GM19372 (cell line): Measurements from ENCODE around the gene DPP10.
"Not testable (repeated sequence)": the region's sequence is repeated elsewhere in the genome, so short reads cannot be mapped to it uniquely, and the experiment has no call there.

ENCODE experiments used
- ATAC-seq: cut with Tn5 transposase; IDR thresholded peaks from one replicate; pipeline ENCODE4 v1.9.1; 2021; ENCODE audit warnings: mild to moderate bottlenecking, low read depth, moderate library complexity; ENCODE audit not compliant: unreplicated experiment

Gene DPP10

DNA sequence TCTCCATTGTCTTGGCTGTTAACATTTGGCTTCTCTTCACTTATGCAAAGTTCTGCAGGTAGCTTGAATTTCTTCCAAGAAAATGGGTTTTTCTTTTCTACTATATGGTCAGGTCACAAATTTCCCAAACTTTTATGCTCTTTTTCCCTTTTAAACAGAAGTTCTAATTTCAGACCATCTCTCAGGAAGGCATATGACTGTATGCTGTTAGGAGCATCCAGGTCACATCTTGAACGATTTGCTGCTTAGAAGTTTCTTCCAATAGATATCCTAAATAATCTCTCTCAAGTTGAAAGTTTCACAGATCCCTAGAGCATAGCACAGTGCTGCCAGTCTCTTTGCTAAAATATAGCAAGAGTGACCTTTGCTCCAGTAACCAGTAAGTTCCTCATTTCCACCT is 932.5 kb downstream of the DPP10 start:
- ATAC-seq = no peak

- ATAC-seq = no peak
Observed at GRCh38 chr2:115384399-115384798, 942.0 kb downstream of the DPP10 start.

DNA sequence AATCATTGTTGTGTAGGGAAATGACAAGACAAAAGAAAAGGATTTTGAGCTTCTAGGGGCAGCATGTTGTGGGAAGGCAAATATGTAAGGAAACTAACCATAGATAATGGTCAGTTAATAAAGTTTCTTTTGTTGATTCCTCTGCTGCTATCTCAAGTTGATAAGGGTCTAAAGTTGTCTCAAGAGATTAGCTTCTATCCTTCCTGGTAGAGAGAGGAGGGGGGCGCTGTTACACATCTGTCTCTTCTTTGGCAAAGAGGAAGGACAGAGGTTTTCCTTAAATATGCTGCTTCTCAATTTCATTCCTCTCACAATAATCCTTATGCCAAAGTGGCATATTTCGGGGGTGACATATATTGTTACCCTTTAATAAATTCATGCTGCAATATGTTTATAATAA is 944.0 kb downstream of the DPP10 start:
- no peak for ATAC-seq

DNA sequence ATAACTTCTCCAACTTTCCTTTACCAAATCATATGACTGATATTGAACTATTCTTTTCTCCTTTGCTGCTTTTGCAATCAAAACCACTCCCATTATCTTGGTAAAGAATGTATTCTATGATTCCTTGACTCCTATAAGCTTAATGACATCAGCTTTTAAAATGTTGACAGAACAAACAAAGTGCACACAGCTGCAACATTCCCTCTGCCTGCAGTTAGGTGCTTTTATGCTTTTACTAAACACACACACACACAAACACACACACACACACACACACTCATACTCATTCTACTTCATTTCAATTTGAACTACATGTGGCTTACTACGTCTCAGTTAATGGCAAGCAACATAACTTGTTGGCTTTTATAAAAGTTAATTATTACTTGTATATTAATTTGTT is 946.6 kb downstream of the DPP10 start:
- no peak for ATAC-seq

DNA sequence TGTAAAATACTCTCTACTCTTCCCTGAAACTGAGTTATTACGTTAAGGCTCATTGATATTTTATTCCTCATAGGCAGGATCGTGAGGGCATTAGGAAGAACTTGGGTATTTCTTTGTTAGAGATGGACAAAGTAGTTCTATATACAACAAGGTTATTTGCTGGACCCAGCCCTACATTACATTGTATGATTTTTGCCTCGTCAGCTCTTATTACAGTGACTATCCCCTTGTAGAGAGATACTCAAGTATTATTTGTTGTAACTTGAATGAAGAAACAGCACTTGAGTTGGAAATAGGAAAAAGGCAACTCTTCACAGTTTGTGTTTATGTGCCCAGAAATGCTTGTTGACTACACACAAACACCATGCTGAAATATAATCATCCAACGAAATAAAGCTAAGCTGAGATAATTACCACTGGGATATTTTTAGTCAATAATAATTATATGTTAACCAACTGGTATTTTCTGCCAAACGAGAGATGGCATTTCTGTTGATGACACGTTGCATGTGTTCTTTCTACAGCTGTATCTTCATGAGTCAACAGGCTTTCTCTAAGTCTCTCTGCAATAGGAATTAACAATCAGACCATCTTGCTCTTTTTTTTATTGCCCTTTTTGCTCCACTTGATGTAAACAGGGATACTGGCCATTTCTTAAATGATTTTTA is 947.6 kb downstream of the DPP10 start:
- ATAC-seq = no peak

DNA sequence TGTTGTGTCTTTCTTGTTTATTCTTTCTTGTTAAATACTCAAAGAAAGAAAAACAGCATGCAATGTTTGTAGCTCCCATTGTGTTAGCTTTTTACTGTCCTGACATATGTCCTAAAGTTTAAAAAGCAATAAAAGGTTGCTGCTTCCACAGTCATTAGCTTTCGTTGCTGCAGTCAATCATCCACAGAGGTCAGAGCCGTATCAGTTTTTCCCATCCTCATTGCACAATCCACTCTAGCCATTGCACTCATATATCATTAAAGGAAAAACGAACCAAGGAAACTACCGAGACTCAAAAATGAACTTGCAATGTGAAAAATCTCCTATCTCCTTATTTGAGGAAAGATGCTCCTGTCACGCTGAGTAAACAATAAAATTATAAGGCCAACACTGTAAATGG is 954.1 kb downstream of the DPP10 start:
- ATAC-seq = no peak

GRCh38 chr2:115400940-115401339 is 958.5 kb downstream of the DPP10 start:
- ATAC-seq = no peak

- no peak for ATAC-seq
Observed at GRCh38 chr2:115412501-115412900, 970.1 kb downstream of the DPP10 start.

- no peak for ATAC-seq
Observed at GRCh38 chr2:115413791-115414190, 971.4 kb downstream of the DPP10 start.

DNA sequence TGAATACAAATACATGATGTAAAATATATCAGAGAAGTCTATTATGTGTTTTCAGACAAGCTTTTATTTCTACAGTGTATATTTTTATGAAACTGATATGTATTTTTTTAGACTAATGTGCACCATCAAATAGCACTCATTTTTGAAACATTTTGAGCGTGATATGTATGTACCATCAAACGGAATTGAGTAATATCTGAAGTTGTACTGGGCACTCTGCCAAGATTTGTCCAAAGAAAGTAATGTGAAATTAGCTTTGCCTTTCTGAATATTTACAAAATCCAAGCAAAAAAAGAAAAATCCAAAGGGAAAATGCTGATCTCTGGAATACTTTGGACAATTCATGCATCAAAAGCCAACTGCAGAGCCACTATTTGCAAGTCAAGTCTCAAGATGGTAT is 972.0 kb downstream of the DPP10 start:
- no peak for ATAC-seq

DNA sequence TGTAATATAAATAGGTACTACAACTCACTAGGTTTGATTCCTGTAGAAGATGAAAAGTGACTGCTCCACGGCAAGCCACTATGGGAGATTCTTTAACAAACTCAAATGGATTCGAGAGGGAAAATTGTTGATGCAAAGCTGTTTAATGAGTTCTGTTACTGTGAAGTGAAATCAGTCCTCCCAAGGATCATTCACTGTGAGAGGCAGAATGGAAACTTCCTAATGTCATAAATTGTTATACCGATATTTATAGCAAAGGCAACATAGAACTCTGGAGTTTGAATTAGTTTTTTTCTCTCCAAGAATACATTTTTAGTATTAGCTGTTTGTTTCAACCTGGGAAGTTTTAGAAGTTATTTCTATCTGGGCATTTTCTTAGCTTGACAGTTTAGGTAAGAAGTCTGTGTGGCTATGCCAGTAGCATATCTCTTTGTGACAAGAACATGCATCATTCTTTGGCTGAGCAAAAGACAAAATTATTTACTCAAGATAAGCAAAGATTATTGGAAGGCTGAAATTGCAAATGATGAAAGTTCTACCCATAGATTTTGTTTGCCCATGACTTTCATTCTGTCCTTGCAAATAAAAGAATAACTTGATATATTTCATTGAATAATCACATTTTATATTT is 979.7 kb downstream of the DPP10 start:
- no peak for ATAC-seq

DNA sequence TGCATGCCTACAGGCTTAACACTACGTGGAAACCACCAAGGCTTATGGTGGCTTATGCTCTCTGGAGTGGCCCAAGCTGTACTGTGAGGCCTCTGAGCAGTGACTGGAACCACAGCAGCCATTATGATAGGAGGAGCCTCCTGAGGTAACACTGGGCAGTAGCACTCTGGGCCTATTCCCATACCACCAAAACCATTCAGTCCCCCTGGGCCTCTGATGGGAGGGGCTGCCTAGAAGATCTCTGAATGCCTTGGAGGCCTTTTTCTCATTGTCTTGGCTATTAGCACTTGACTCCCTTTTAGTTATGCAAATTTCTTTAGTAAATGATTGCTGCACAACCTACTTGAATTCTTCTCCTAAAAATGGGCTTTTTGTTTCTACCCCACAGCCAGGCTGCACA is 985.0 kb downstream of the DPP10 start:
- ATAC-seq = no peak

DNA sequence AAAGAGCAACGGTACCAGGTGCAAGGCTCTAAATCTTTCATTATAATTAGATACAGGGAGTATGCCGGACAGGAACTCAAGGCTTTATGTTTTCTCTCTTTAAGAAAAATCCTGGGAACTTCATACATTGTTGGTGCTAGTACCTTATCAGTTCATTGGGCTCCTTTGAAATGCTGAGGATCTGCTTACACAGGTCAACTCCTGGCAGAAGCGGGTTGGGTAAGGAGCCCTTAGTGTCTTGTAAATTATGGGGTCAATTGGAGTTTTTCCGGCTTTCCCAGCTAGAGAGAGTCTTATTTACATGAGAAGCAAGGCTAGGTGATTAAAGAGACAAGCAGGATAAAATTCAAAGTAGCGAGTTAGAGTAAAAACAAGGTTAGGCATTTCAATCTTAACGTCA is 998.3 kb downstream of the DPP10 start:
- ATAC-seq = not testable (repeated sequence)

DNA sequence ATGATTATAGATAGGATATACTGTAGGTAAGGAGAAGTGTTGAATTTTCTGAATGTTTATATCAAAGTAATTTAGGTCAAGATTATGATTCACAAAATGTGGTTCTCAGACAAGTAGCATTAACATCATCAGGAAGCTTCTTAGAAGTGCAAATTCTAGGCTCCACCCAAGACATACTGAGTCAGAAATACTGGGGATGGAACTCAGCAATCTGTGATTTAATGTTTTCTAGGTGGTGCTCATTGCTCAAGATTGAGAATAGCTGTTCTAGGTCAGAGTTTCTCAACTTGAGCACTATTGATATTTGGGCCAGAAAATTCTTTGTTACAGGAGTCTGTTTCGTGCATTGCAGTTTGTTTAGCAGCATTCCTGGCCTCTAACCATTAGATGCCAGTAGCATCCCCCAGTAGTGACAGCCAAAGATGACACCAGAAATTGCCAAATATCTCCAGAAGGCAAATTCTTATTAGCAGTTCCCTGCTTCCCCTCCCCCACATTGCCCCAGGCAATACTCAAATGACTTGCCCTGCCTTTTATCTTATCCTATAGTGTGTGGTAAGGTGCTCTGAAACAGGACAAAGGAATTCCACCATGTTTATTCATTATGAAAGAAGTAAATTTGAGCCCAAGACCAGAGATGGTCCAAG is 1001.2 kb downstream of the DPP10 start:
- ATAC-seq = no peak

DNA sequence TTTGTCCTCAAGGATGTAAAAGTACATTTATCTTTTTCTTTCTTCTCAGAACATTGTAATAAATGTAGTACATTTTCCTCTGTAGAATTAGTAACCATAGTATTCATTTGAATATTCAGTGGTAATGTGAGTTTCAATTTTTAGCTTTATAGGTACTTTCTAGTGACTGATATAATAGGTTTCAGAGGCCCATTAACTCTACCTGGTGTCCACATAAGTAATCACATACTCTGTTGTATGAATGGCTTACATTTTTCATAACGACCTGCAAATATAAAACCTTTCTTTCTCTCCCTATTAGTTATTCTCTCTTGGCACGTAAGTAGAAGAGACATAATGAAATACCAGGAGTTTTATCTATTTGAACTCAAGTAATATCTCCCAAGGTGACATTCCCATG is 1017.6 kb downstream of the DPP10 start:
- no peak for ATAC-seq

DNA sequence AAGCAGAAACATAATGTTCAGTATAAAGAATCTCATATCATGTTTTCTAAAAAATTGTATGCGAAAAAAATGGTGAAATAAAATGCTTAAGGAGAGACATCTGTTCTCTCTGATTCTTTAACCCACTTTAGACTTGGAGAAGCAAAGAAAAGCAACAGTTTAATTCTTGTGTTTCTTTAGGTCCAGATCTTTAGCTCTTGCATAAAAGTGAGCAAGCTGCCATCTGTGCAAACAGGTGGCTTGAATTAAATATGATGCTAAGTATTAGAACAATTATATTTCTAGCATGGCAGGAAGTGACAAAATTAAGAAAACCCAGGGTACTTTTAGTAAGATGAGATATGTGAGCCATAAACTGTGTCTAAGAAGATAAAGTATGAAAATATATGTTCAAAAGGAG is 1038.3 kb downstream of the DPP10 start:
- no peak for ATAC-seq

DNA sequence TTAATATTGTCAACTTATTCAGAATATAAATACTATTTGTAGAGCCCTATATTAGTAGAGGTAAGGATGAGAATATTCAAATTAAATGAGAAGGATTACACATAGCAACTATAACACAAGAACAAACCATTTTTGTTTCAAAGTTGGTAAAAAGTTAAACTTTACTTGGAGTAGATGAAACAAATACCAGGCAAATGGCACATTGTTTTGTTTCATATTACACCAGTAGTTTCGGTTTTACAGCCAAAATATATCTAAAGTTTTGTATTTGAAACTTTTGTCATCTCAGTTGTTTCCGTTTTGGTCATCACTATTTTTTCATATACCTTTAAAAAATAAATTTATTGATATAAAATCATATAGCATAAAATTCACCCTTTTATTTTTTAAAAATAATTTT is 1039.4 kb downstream of the DPP10 start:
- no peak for ATAC-seq

- no peak for ATAC-seq
Observed at GRCh38 chr2:115483666-115484065, 1041.2 kb downstream of the DPP10 start.

DNA sequence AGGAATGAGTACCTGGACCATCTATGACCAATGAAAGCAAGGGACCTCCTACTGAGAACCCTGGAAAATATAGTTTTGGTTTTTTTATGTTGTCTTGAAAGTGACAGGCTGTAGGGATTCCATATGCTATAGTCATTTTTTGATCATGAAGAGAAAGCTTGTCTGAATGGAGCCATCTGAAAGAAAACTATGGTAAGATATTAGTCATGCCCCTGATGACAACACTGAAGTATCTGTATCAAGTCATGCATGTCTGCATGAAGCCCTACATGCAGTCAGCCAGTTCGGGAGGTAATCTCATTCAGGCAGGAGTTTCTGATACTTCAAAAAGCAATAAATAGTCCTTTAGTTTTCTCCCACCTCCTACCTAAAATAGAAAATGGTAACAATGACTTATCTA is 1042.0 kb downstream of the DPP10 start:
- no peak for ATAC-seq

DNA sequence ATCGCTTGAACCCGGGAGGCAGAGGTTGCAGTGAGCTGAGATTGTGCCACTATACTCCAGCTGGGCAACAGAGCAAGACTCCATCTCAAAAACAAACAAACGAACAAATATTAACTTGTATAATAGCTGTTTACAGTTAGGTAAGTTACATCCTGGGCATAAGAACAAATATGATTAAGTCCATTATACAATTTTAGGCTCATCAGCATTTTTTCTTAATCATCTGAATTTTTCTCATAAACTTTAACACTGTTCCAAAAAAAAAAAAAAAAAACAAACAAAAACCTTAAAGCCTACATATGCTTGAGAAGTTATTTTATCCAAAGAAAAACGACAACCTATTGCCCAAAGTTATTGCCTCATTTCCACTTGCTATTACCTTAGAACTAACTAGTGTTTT is 1042.5 kb downstream of the DPP10 start:
- no peak for ATAC-seq

GRCh38 chr2:115491186-115491793 is 1048.8 kb downstream of the DPP10 start:
- no peak for ATAC-seq

GRCh38 chr2:115505331-115505730 is 1062.9 kb downstream of the DPP10 start:
- ATAC-seq = no peak
